Measurements from ENCODE around the gene SZRD1.

GRCh38 chr1:16397120-16397519 is 30.1 kb downstream of the SZRD1 start:
- TF ChIP-seq CTCF (IDR thresholded peaks at IDR 0.05) (no peak), POLR2A (IDR thresholded peaks at IDR 0.05) (no peak)
